B cell (primary cell): ENCODE data around the gene SSBP3. TPM values are rescaled to one million over a fixed set of nuclear protein-coding genes. Genes with fewer than 3 reads are reported as not detected.

Experiments used
- ATAC-seq: fragments of 200-7000 bp; cut with Tn5 transposase; one replicate; pipeline ENCODE4 v1.10.0; 2021; ENCODE audit warnings: low read depth, mild to moderate bottlenecking, moderate number of reproducible peaks, moderate library complexity
- CTCF ChIA-PET: fragments of 350-600 bp; sonication (Branson Sonifier 250); formaldehyde crosslinking; loops from one replicate; lab custom pipeline; 2021; ENCODE audit warnings: antibody characterized with exemption, inconsistent platforms; lab: Charles Lee
- POLR2A ChIA-PET: fragments of 350-600 bp; sonication (Branson Sonifier 250); formaldehyde crosslinking; loops from one replicate; lab custom pipeline; 2021; ENCODE audit warnings: antibody characterized with exemption; lab: Charles Lee
- DNase-seq: peaks from one replicate; pipeline ENCODE4 v3.0.0; 2013
- H2AFZ ChIP-seq: 2 replicates; pipeline ENCODE4 v1.6.1; 2012; ENCODE audit warnings: mild to moderate bottlenecking, low read depth, low read length; ENCODE audit not compliant: insufficient read depth, poor library complexity, severe bottlenecking
- H3K27ac ChIP-seq, 2 donors: 1 replicate in 1 of 2; 2 replicates in 1 of 2; pipeline ENCODE4 v1.5.1; 2012 to 2013; ENCODE audit warnings: low read length in 2 of 2, mild to moderate bottlenecking in 2 of 2, moderate library complexity in 1 of 2
- H3K27me3 ChIP-seq, 4 experiments: fragments of 200-600 bp in 1 of 4; sonication (generic) in 1 of 4; replicated peaks in 1 of 4; 1 replicate in 2 of 4; 2 replicates in 2 of 4; pipeline versions ENCODE4 v1.6.1 to v1.7.0; 2013 to 2016; ENCODE audit warnings: low read length in 3 of 4, mild to moderate bottlenecking in 2 of 4, mixed read lengths in 1 of 4, moderate library complexity in 1 of 4; ENCODE audit not compliant: insufficient read depth in 4 of 4, control insufficient read depth in 3 of 4; ENCODE audit errors: control extremely low read depth in 1 of 4
- H3K36me3 ChIP-seq, 2 experiments: replicated peaks in 1 of 2; 1 replicate in 1 of 2; 2 replicates in 1 of 2; pipeline versions ENCODE4 v1.6.1 to v1.7.1; 2013; ENCODE audit warnings: low read length in 1 of 2; ENCODE audit not compliant: insufficient read depth in 2 of 2, control insufficient read depth in 1 of 2; ENCODE audit errors: control extremely low read depth in 1 of 2, extremely low read depth in 1 of 2
- H3K4me1 ChIP-seq, 2 donors: fragments of 200-600 bp in 1 of 2; sonication (generic) in 1 of 2; 1 replicate in 1 of 2; 2 replicates in 1 of 2; pipeline versions ENCODE4 v1.5.1 to v1.6.1; 2013 to 2017; ENCODE audit warnings: low read length in 2 of 2; ENCODE audit not compliant: control insufficient read depth in 2 of 2, insufficient read depth in 2 of 2
- H3K4me2 ChIP-seq: replicated peaks from 2 replicates; pipeline ENCODE3; 2012; ENCODE audit warnings: mild to moderate bottlenecking, low read depth, low read length; ENCODE audit not compliant: poor library complexity, severe bottlenecking
- H3K4me3 ChIP-seq, 5 experiments: fragments of 200-600 bp in 1 of 5; sonication (generic) in 1 of 5; 1 replicate in 3 of 5; 2 replicates in 2 of 5; pipeline versions ENCODE4 v1.5.1 to v1.7.0; 2011 to 2016; ENCODE audit warnings: low read length in 4 of 5, mild to moderate bottlenecking in 4 of 5, low read depth in 2 of 5, control low read depth in 1 of 5, moderate library complexity in 1 of 5; ENCODE audit not compliant: insufficient read depth in 1 of 5; ENCODE audit errors: control extremely low read depth in 1 of 5, extremely low read depth in 1 of 5
- H3K79me2 ChIP-seq: fragments of 200-600 bp; sonication (generic); one replicate; pipeline ENCODE4 v1.6.0; 2016; ENCODE audit warnings: low read length; ENCODE audit not compliant: control insufficient read depth, insufficient read depth
- H3K9ac ChIP-seq: fragments of 200-600 bp; sonication (generic); 2 replicates; pipeline ENCODE4 v1.6.1; 2017; ENCODE audit warnings: mild to moderate bottlenecking, low read length, moderate library complexity
- H3K9me3 ChIP-seq, 3 donors: one replicate each; pipeline versions ENCODE4 v1.6.1 to v1.7.1; 2013; ENCODE audit warnings: low read length in 2 of 3; ENCODE audit not compliant: control insufficient read depth in 2 of 3, insufficient read depth in 1 of 3; ENCODE audit errors: control extremely low read depth in 1 of 3
- H4K20me1 ChIP-seq: 2 replicates; pipeline ENCODE4 v1.6.0; 2012; ENCODE audit warnings: mild to moderate bottlenecking, low read length; ENCODE audit not compliant: insufficient read depth, control insufficient read depth, poor library complexity, severe bottlenecking
- H3K27ac Mint-ChIP-seq: one replicate; pipeline ENCODE4 v1.8.0; 2021; ENCODE audit warnings: mixed read lengths
- H3K27me3 Mint-ChIP-seq: one replicate; pipeline ENCODE4 v1.8.0; 2021; ENCODE audit warnings: mixed read lengths
- H3K4me1 Mint-ChIP-seq: one replicate; pipeline ENCODE4 v1.8.0; 2021; ENCODE audit warnings: mixed read lengths
- H3K4me3 Mint-ChIP-seq: one replicate; pipeline ENCODE4 v1.8.0; 2021; ENCODE audit warnings: mixed read lengths
- H3K9me3 Mint-ChIP-seq: one replicate; pipeline ENCODE4 v1.8.0; 2022; ENCODE audit warnings: mixed read lengths; ENCODE audit not compliant: insufficient read depth
- EZH2 ChIP-seq: IDR thresholded peaks from 2 replicates; pipeline ENCODE4 v1.6.1; 2012; ENCODE audit warnings: borderline replicate concordance, low read depth, mild to moderate bottlenecking, moderate library complexity, low read length; ENCODE audit not compliant: insufficient read depth, poor library complexity, severe bottlenecking
- WGBS: methylation state at CpG from one replicate; pipeline ENCODE4 v1.1.5; 2013; ENCODE audit warnings: missing lambda C conversion rate; ENCODE audit not compliant: insufficient coverage; 5-methylcytosine and 5-hydroxymethylcytosine counted together
- intact Hi-C: fragments of 100-400 bp; cut with micrococcal nuclease; formaldehyde crosslinking; loops from one replicate; pipeline ENCODE4 v1.10.0; 2022
- polyA plus RNA-seq: library from polyadenylated mRNA; depleted of rRNA; stranded (reverse); fragments of >200 nt; gene quantifications from 2 replicates; pipeline ENCODE4 v1.2.3, GENCODE V29; 2012
- total RNA-seq, 2 donors: library from RNA; stranded (reverse); fragments of 120-200 nt in 1 of 2; gene quantifications; 1 replicate in 1 of 2; 2 replicates in 1 of 2; pipeline versions ENCODE4 v1.2.3 to v1.2.4, GENCODE V29; 2013 to 2022
- TF ChIP-seq, protein P1 (sequence below): fragments of 200-600 bp; IDR thresholded peaks from one replicate; pipeline ENCODE4 v1.8.0; 2022; ENCODE audit warnings: antibody characterized with exemption, mild to moderate bottlenecking

SSBP3 gene
- total and polyA plus RNA-seq, 2 donors (not counting 1 experiment from before 2014, with no cell fraction given): 16.9 to 30.7 TPM

DNA sequence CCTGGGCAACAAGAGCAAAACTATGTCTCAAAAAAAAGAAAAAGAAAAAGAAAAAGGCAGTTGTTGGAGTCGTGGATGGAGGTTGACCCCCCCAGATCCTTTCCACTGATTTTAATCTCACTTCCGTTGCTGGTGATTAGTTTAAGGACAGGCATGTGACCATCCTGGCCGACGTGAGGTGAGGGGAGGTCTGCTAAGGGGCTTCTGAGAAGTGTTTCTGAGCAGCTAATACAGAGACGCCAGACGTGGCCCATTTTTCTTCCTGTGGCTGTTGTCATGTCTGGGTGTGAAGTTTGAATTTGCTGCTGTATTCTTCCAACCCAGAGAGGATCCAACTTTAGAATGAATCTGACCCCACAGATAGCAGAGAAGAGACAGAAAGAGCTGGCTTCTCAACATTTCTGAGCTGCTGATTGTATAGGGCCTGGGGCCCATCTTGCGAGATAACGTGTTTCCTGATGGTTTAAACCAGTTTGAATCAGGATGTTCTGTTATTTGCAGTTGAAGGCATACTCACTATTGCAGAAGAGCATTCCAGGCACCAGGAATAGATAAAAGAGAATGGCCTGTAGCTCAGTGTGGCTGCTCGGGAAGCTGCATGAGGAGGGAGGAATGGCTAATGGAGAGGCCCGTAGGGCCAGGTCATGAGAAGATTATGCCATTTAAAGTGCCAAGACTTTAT, 22.8 kb upstream of the SSBP3 start:
- no peak overlapping the region for H3K4me3 ChIP-seq
- WGBS: 65% methylated on average over 7 of the region's 10 CpGs
- no peaks in the 10 kb centered on the region for H4K20me1 ChIP-seq
- H3K9me3 ChIP-seq: no peaks in the 10 kb centered on the region
- no peak for ATAC-seq
- H3K27me3 Mint-ChIP-seq: no peaks in the 10 kb centered on the region
- ChIA-PET POLR2A (no interaction called here), CTCF (no interaction called here)
- no peaks in the 10 kb centered on the region for H3K9me3 Mint-ChIP-seq
- H3K27ac ChIP-seq: no peak overlapping the region
- H3K4me1 ChIP-seq: no peaks in the 10 kb centered on the region
- TF ChIP-seq, protein P1, sequence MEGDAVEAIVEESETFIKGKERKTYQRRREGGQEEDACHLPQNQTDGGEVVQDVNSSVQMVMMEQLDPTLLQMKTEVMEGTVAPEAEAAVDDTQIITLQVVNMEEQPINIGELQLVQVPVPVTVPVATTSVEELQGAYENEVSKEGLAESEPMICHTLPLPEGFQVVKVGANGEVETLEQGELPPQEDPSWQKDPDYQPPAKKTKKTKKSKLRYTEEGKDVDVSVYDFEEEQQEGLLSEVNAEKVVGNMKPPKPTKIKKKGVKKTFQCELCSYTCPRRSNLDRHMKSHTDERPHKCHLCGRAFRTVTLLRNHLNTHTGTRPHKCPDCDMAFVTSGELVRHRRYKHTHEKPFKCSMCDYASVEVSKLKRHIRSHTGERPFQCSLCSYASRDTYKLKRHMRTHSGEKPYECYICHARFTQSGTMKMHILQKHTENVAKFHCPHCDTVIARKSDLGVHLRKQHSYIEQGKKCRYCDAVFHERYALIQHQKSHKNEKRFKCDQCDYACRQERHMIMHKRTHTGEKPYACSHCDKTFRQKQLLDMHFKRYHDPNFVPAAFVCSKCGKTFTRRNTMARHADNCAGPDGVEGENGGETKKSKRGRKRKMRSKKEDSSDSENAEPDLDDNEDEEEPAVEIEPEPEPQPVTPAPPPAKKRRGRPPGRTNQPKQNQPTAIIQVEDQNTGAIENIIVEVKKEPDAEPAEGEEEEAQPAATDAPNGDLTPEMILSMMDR: no peak
- TF ChIP-seq EZH2: no peak
- H3K79me2 ChIP-seq: no peaks in the 10 kb centered on the region
- intact Hi-C loops: no loop called here
- no peak overlapping the region for H3K4me3 Mint-ChIP-seq
- no peak overlapping the region for H3K9ac ChIP-seq
- no peak overlapping the region for H3K4me2 ChIP-seq
- H3K27ac Mint-ChIP-seq: no peak overlapping the region
- no peak overlapping the region for H2AFZ ChIP-seq
- H3K4me1 Mint-ChIP-seq: no peaks in the 10 kb centered on the region
- DNase-seq: no peak
- no peaks in the 10 kb centered on the region for H3K27me3 ChIP-seq
- no peaks in the 10 kb centered on the region for H3K36me3 ChIP-seq

DNA sequence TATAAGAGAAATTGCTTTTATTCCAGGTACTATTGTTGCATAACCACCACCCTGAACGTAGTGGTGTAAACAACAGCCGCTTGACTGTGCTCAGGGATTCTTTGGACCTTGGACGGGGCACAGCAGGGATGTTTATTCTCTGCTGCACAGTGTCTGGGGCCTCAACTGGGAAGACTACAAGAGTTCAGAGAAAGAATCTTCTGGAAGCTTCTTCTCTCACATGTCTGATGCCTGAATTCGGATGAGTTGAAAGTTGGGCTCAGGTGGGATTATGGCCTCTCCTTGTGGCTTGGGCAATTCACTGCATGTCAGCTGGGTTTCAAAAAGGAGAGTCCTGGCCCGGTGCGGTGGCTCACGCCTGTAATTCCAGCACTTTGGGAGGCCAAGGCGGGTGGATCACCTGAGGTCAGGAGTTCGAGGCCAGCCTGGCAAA, 19.0 kb upstream of the SSBP3 start:
- H3K27ac ChIP-seq: no peak overlapping the region
- no peaks in the 10 kb centered on the region for H3K36me3 ChIP-seq
- no peaks in the 10 kb centered on the region for H3K79me2 ChIP-seq
- H3K4me3 ChIP-seq: no peak overlapping the region
- no peak for ATAC-seq
- Mint-ChIP-seq H3K9me3 (no peaks in the 10 kb centered on the region), H3K27me3 (no peaks in the 10 kb centered on the region), H3K27ac (no peak overlapping the region), H3K4me3 (no peak overlapping the region), H3K4me1 (no peaks in the 10 kb centered on the region)
- intact Hi-C loops: no loop called here
- no peak overlapping the region for H3K4me2 ChIP-seq
- no peaks in the 10 kb centered on the region for H3K27me3 ChIP-seq
- WGBS: 93% methylated on average over 8 of the region's 9 CpGs
- ChIA-PET POLR2A (no interaction called here), CTCF (interaction anchor here (1.1 kb wide), 1 partner anchor 356 kb away, joined by 4 read pairs; no protein-coding TSS in a partner anchor)
- TF ChIP-seq, protein P1: no peak
- TF ChIP-seq EZH2: no peak
- H3K4me1 ChIP-seq: no peaks in the 10 kb centered on the region
- no peaks in the 10 kb centered on the region for H3K9me3 ChIP-seq
- H3K9ac ChIP-seq: no peak overlapping the region
- H4K20me1 ChIP-seq: no peaks in the 10 kb centered on the region
- DNase-seq: no peak
- H2AFZ ChIP-seq: no peak overlapping the region
